Prostate gland (tissue), 2 donors: ENCODE measurements around the gene DLGAP1.

Experiments
- POLR2A ChIP-seq: fragments of 450-650 bp; IDR thresholded peaks from one replicate; pipeline ENCODE4 v1.6.1; 2016; ENCODE audit warnings: antibody characterized with exemption, mild to moderate bottlenecking
- POLR2AphosphoS5 ChIP-seq: sonication (generic); formaldehyde crosslinking; IDR thresholded peaks from one replicate; pipeline ENCODE4 v1.6.1; 2017; ENCODE audit warnings: antibody characterized with exemption
- TF ChIP-seq, protein P1 (sequence below), 4 experiments: fragments of 200-600 bp in 2 of 4; fragments of 450-650 bp in 2 of 4; sonication (generic) in 2 of 4; IDR thresholded peaks; 1 replicate in 3 of 4; 2 replicates in 1 of 4; pipeline ENCODE4 v1.5.1; 2016 to 2019; ENCODE audit warnings: antibody characterized with exemption in 4 of 4, mild to moderate bottlenecking in 2 of 4, moderate library complexity in 2 of 4

DNA sequence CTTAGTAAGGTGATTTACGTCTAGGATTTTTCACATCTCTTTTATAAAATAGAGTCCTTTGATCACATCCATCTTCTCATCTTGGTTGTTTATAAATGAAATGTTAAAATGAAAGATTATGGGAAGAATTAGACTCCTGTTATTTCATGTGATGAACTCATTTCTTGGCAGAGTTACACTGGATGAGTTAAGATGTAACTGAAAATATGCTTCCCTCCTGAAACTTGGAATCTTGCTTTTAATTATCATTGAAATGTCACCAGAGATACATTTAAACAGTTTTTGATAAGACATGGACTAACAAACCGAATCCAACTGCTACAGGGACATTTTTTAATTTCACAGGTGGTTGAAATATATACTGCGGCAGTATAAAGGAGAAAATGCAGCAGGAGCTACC is 274.0 kb downstream of the DLGAP1 start:
- TF ChIP-seq POLR2AphosphoS5 (no peak), POLR2A (no peak)
- TF ChIP-seq, protein P1, sequence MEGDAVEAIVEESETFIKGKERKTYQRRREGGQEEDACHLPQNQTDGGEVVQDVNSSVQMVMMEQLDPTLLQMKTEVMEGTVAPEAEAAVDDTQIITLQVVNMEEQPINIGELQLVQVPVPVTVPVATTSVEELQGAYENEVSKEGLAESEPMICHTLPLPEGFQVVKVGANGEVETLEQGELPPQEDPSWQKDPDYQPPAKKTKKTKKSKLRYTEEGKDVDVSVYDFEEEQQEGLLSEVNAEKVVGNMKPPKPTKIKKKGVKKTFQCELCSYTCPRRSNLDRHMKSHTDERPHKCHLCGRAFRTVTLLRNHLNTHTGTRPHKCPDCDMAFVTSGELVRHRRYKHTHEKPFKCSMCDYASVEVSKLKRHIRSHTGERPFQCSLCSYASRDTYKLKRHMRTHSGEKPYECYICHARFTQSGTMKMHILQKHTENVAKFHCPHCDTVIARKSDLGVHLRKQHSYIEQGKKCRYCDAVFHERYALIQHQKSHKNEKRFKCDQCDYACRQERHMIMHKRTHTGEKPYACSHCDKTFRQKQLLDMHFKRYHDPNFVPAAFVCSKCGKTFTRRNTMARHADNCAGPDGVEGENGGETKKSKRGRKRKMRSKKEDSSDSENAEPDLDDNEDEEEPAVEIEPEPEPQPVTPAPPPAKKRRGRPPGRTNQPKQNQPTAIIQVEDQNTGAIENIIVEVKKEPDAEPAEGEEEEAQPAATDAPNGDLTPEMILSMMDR (IDR thresholded peaks at IDR 0.05): no peak
